K562 treated with DMSO at 1 percent for 12 hours (cell line): ENCODE data around the gene ZCCHC7. TPM values are rescaled to one million over a fixed set of nuclear protein-coding genes. Genes with fewer than 3 reads are reported as not detected.

Experiments used
- total RNA-seq: library from RNA; unstranded; fragments of 300-600 nt; gene quantifications from 2 replicates; pipeline ENCODE4 v1.2.3, GENCODE V29; 2022; ENCODE audit not compliant: insufficient read depth

Gene ZCCHC7
- total RNA-seq: 20.7 and 25.0 TPM in 2 replicates

DNA sequence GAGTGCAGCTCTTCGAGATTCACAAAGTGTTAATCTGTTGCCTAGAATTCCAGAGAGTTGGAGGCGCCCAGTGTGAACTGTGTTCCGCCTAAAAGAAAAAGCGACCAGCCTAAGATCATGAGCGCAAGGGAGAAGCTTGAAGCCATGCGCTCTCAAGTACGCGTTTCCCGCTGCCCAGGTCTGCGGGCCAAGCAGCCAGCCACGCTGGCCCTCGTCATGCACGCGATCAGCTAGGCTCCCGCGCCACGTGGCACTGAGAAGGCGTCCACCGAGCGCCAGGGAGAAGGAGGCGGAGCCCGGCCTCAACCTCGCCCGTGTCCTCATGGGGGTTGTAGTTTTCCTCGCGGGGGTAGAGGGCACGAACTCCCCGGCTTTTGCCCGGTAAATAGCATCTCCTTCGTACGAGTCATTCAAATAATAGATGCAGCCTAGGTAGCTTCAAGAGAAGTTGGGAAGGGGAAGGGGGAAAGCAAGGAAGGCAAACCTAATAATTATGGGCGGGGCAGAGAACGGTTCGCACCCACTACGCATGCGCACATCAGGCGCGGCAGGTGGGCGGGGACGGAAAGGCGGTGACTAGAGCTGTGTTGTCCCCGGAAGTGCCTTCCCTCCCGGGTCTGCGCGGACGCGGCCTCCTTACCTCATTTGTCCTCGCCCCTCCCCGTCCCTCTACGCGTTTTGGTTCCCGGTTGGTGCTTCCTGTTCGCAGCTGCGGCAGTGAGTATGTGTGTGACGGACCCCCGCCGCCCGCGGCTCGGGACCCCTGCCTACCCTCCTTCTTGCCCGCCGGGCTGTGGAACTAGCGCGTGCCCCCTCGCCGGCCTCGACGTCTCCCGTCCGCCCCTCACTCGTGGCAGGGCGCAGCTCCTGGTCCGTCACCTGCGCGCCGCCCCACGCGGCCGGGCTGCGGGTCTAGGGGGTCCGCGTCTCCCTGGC is at the start of gene ZCCHC7:
TSS of gene ZCCHC7 (plus strand) at position 668 of the 936 bp plus-strand sequence.

Other genes starting within 250 kb of the ZCCHC7 start
- gene PAX5, start 86.3 kb upstream of the ZCCHC7 start, total RNA-seq: not detected in 2 replicates